ENCODE data around the gene C1orf159.
"Not testable (repeated sequence)": the region's sequence is repeated elsewhere in the genome, so short reads cannot be mapped to it uniquely, and the experiment has no call there.

C1orf159 gene

DNA sequence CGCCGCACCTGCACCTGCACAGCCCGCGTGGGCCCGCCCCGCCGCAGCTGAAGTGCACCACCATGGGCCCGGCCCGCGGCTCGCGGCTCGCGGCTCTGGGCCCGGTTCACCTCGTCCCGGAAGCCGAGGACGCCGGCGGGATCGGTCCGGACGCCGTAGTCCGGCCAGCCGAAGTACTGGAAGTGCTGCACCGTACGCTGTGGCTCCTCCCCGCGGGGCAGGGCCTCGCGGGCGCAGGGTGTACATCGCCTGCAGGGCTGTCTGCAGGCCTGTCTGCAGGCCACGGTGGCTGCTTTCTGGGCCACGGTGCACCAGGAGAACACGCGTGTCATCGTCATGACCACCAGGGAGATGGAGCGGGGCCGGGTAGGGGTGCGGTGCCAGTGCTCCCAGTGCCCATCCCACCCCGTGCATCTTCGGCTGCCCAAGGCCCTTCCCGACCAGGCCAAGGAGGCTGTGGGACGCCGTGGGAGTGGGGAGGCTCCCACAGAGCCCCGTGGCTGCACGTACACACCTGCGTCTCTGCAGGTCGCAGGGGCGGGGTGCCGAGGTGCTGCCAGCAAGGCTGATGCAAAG, 48.5 kb downstream of the C1orf159 start:
- no peak for DNase-seq (ENCODE audit: low spot score)

DNA sequence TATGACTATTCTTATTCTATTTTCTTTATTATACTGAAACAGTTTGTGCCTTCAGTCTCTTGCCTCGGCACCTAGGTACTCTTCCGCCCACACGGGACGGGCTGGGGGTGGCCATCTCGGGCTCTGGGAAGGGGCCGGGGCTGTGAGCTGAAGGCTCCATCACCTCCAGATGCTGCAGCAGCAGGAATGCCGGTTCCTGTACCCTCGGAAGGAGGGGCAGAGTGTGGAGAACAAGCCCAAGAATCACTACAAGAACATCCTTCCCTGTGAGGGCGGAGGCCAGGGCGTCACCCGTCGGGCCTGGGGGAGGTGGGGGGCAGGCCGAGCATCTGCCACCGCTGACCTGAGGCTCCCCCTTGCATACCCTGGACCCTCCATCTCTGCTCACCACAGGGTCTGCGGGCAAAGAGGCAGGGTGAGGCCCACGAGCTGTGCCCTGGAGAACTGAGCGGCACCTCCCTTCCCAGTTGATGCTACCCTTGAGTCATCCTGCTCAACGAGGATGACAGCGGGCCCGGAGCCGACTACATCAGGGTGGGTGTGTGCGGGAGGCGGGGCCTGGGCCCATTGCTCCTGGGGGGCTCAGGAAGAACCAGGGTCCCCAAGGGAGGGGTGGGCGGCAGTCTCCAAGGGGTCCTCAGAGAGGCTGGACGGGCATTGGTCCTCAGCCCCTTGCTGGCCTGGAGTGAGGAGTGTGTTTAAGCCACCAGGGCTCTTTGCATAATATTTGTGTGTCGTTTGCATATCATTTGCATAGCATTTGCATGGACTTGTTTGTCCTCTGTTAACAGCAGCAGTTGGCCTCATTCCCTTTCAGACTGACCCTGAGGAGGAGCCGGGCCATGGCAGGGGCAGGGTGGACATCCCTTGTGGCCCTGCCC, 49.2 kb downstream of the C1orf159 start:
- no peak for DNase-seq (ENCODE audit: low spot score)

DNA sequence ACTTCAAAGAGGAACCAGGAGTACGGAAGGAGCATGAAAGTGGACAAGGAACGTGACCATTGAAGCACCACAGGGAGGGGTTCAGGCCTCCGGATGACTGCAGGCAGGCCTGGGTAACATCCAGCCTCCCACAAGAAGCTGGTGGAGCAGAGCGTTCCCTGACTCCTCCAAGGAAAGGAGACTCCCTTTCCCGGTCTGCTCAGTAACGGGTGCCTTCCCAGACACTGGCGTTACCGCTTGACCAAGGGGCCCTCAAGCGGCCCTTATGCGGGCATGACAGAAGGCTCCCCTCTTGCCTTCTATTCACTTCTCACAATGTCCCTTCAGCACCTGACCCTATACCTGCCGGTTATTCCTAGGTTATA, 50.0 kb downstream of the C1orf159 start:
- DNase-seq (ENCODE audit: low spot score) = not testable (repeated sequence)

GRCh38 chr1:1065265-1065939, 50.5 kb downstream of the C1orf159 start:
- DNase-seq (ENCODE audit: low spot score) = no peak

- peak; percentile 81 for DNase-seq (ENCODE audit: low spot score)
Observed at GRCh38 chr1:1063945-1064831, 51.7 kb downstream of the C1orf159 start.

- no peak for DNase-seq (ENCODE audit: low spot score)
Observed at GRCh38 chr1:1063261-1063944, 52.5 kb downstream of the C1orf159 start.

- DNase-seq (ENCODE audit: low spot score) = peak; percentile 34
Observed at GRCh38 chr1:1062348-1063163, 53.3 kb downstream of the C1orf159 start.

- DNase-seq (ENCODE audit: low spot score) = peak; percentile 39
Observed at GRCh38 chr1:1061682-1062345, 54.1 kb downstream of the C1orf159 start.

- no peak for DNase-seq (ENCODE audit: low spot score)
Observed at GRCh38 chr1:1060281-1061000, 55.4 kb downstream of the C1orf159 start.

DNA sequence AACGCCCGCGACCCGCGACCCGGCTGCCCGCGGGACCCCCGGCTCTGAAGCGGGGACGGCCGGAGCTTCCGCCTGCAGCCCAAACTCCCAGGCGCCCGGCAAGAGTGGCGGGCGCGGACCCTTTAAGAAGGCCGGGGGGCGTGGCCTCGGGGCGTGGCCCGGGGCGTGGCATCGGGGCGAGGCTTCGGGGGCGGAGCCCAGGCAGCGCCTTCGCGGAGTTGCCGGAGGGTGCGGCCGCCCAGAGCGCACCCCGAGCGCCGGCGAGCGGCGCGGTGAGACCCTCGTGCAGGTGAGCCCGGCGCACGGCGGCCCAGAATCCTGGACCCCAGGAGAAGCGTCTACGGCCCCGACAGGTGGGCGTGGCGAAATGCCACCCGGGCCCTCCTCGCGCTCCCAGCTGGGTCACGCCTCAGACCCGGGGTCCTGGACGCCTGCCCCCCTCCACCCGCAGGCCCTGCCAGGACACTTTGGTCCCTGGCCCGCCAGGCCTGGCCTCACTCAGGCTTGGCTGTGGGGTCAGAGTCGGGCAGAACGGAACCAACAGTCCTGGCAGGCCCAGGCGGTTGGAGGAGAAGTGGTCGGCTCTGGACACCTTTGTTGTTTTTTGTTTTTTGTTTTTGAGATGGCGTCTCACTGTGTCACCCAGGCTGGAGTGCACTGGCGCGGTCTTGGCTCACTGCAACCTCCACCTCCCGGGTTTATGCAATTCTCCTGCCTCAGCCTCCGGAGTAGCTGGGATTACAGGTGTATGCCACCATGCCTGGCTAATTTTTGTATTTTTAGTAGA, 56.2 kb downstream of the C1orf159 start:
- peak; percentile 97 for DNase-seq (ENCODE audit: low spot score)

GRCh38 chr1:1058921-1059493, 56.9 kb downstream of the C1orf159 start:
- no peak for DNase-seq (ENCODE audit: low spot score)

GRCh38 chr1:1058088-1058905, 57.6 kb downstream of the C1orf159 start:
- DNase-seq (ENCODE audit: low spot score) = no peak

GRCh38 chr1:1057769-1058087, 58.2 kb downstream of the C1orf159 start:
- not testable (repeated sequence) for DNase-seq (ENCODE audit: low spot score)

- DNase-seq (ENCODE audit: low spot score) = no peak
Observed at GRCh38 chr1:1055841-1056736, 59.8 kb downstream of the C1orf159 start.

DNA sequence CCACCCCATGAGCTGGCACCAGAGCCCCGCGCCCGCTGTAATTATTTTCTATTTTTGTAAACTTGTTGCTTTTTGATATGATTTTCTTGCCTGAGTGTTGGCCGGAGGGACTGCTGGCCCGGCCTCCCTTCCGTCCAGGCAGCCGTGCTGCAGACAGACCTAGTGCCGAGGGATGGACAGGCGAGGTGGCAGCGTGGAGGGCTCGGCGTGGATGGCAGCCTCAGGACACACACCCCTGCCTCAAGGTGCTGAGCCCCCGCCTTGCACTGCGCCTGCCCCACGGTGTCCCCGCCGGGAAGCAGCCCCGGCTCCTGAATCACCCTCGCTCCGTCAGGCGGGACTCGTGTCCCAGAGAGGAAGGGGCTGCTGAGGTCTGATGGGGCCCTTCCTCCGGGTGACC, 60.9 kb downstream of the C1orf159 start:
- DNase-seq (ENCODE audit: low spot score) = no peak

DNA sequence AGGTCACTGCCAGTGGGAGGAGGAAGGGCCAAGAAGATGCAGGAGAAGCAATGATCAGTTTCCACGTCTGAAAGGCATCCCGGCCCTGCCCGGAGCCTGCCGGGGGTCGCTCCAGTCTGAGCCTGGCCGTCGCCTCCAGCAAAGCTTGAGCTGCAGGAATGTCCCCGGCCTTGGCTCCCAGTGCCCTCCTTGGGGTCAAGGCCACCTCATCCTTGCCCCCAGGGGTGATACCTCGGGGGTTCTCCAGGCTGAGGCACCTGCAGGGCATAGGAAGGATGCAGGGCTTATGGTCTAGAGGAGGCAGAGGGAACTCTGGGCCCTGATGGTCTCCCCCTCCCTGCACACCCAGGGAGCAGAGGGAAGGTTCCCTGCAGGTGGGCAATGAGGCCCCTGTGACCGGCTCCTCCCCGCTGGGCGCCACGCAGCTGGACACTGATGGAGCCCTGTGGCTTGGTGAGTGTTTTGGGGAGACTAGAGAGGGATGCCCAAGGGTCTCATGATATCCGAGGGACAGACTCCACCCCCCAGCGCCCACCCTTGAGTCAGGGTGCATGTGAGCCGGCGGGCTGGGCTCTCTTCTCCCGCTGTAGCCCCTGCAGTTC, 61.7 kb downstream of the C1orf159 start:
- DNase-seq (ENCODE audit: low spot score) = no peak

Measured in AG20443 (cell line).